Loucy (cell line): Measurements from ENCODE around the gene PAK4.

Experiments used
- H2AFZ ChIP-seq: fragments of 200-600 bp; sonication (generic); 2 replicates; pipeline ENCODE4 v1.6.0; 2016; ENCODE audit warnings: antibody characterized with exemption, mild to moderate bottlenecking, low read length, moderate library complexity
- H3F3A ChIP-seq: fragments of 200-600 bp; 2 replicates; pipeline ENCODE4 v1.6.0; 2016; ENCODE audit warnings: antibody characterized with exemption, low read depth, mild to moderate bottlenecking
- H3K27me3 ChIP-seq: fragments of 200-600 bp; sonication (generic); 2 replicates; pipeline ENCODE4 v1.6.1; 2014; ENCODE audit warnings: low read length, mild to moderate bottlenecking; ENCODE audit not compliant: insufficient read depth, poor library complexity, severe bottlenecking
- H3K36me3 ChIP-seq: fragments of 200-600 bp; sonication (generic); 2 replicates; pipeline ENCODE4 v1.6.1; 2016; ENCODE audit warnings: low read length; ENCODE audit not compliant: insufficient read depth
- H3K4me1 ChIP-seq: fragments of 200-600 bp; sonication (generic); 2 replicates; pipeline ENCODE4 v1.5.1; 2014; ENCODE audit warnings: low read length, mild to moderate bottlenecking; ENCODE audit not compliant: insufficient read depth, poor library complexity, severe bottlenecking
- H3K4me2 ChIP-seq: fragments of 200-600 bp; sonication (generic); 2 replicates; pipeline ENCODE4 v1.6.0; 2014; ENCODE audit warnings: antibody characterized with exemption, low read length, low read depth, mild to moderate bottlenecking; ENCODE audit not compliant: poor library complexity, severe bottlenecking
- H3K4me3 ChIP-seq: fragments of 200-600 bp; sonication (generic); 2 replicates; pipeline ENCODE4 v1.5.1; 2014; ENCODE audit warnings: low read length, mild to moderate bottlenecking, mixed read lengths; ENCODE audit not compliant: poor library complexity, severe bottlenecking
- H3K79me2 ChIP-seq: fragments of 200-600 bp; sonication (generic); 2 replicates; pipeline ENCODE4 v1.6.1; 2014; ENCODE audit warnings: low read length; ENCODE audit not compliant: insufficient read depth
- H3K9ac ChIP-seq: fragments of 200-600 bp; sonication (generic); 2 replicates; pipeline ENCODE4 v1.6.0; 2014; ENCODE audit warnings: mild to moderate bottlenecking, low read depth, low read length, moderate library complexity; ENCODE audit not compliant: poor library complexity, severe bottlenecking
- H3K9me2 ChIP-seq: fragments of 200-600 bp; sonication (generic); replicated peaks from 2 replicates; pipeline ENCODE4 v1.6.1; 2016; ENCODE audit warnings: low read depth, low read length, mixed read lengths
- H3K9me3 ChIP-seq: fragments of 200-600 bp; sonication (generic); 2 replicates; pipeline ENCODE4 v1.6.1; 2014; ENCODE audit warnings: mild to moderate bottlenecking, antibody characterized with exemption, low read length, low read depth; ENCODE audit not compliant: insufficient read depth
- H4K20me1 ChIP-seq: fragments of 200-600 bp; sonication (generic); 2 replicates; pipeline ENCODE4 v1.6.0; 2014; ENCODE audit warnings: antibody characterized with exemption, low read length, mild to moderate bottlenecking; ENCODE audit not compliant: insufficient read depth, poor library complexity, severe bottlenecking
- EZH2phosphoT487 ChIP-seq: fragments of 200-600 bp; IDR thresholded peaks from 2 replicates; pipeline ENCODE4 v1.6.1; 2018; ENCODE audit warnings: antibody characterized with exemption, mild to moderate bottlenecking, moderate library complexity, borderline replicate concordance
- TF ChIP-seq, protein P1 (sequence below): fragments of 200-600 bp; sonication (generic); conservative IDR thresholded peaks from 2 replicates; pipeline ENCODE4 v1.5.1; 2014; ENCODE audit warnings: mild to moderate bottlenecking, antibody characterized with exemption, low read length

Gene PAK4

DNA sequence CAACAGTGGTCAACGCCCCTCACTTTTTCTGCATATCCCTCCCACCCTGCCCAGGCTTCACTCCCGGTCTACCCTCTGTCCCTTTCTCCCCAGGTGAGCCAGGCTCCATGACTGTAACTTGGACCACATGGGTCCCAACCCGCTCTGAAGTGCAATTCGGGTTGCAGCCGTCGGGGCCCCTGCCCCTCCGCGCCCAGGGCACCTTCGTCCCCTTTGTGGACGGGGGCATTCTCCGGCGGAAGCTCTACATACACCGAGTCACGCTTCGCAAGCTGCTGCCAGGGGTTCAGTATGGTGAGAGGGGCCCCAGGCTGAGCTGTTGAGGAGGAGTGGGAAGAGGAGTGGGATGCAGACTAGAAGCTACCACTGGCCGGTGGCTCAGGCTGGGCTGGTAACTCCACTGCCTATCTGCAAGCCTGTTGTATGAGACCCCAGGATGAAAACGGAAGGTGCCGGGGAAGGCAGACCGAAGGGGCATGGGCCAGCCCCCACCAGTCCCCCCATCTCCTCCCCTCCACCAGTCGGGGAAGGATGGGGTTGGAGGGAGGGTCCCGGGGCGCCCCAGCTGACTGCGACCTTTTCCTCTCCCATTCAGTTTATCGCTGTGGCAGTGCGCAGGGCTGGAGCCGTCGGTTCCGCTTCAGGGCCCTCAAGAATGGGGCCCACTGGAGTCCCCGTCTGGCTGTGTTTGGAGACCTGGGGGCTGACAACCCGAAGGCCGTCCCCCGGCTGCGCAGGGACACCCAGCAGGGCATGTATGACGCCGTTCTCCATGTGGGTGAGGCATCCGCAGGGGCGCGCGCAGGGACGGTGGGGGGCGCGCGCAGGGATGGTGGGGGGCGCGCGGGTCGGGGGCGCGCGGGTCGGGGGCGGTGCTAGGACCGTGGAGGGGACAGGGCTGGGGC lies 27.0 kb upstream of the PAK4 start:
- no peaks in the 10 kb centered on the region for H3K27me3 ChIP-seq
- no peak overlapping the region for H3K4me2 ChIP-seq
- no peaks in the 10 kb centered on the region for H3K9me3 ChIP-seq
- no peaks in the 10 kb centered on the region for H3K4me1 ChIP-seq
- no peaks in the 10 kb centered on the region for H3F3A ChIP-seq
- H3K36me3 ChIP-seq, result no peaks in the 10 kb centered on the region
- no peak overlapping the region for H2AFZ ChIP-seq
- TF ChIP-seq, protein P1, sequence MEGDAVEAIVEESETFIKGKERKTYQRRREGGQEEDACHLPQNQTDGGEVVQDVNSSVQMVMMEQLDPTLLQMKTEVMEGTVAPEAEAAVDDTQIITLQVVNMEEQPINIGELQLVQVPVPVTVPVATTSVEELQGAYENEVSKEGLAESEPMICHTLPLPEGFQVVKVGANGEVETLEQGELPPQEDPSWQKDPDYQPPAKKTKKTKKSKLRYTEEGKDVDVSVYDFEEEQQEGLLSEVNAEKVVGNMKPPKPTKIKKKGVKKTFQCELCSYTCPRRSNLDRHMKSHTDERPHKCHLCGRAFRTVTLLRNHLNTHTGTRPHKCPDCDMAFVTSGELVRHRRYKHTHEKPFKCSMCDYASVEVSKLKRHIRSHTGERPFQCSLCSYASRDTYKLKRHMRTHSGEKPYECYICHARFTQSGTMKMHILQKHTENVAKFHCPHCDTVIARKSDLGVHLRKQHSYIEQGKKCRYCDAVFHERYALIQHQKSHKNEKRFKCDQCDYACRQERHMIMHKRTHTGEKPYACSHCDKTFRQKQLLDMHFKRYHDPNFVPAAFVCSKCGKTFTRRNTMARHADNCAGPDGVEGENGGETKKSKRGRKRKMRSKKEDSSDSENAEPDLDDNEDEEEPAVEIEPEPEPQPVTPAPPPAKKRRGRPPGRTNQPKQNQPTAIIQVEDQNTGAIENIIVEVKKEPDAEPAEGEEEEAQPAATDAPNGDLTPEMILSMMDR, result no peak
- no peak for TF ChIP-seq EZH2phosphoT487
- H3K9ac ChIP-seq, result no peak overlapping the region
- H3K79me2 ChIP-seq, result no peaks in the 10 kb centered on the region
- H3K9me2 ChIP-seq, result no peaks in the 10 kb centered on the region
- H4K20me1 ChIP-seq, result no peaks in the 10 kb centered on the region
- H3K4me3 ChIP-seq, result no peak overlapping the region

DNA sequence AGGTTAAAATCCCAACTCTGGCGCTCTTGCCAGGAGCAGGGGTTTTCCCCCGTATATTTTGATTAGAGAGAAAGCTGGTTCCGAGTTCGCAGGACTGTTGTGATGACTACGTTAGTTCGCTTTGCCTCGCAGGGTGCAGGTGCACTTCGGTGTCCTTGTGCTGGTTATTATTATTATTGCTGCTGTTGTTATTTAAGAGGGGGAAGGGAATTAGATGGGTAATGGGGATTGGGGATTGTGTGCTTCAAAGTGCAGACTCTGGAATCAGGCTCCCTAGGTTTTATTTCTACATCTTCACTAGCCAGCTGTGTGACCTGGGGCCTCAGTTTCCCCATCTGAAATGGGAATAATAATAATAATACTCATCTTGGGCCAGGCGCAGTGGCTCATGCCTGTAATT lies 26.2 kb upstream of the PAK4 start:
- Histone ChIP-seq H3F3A (no peaks in the 10 kb centered on the region), H3K9me3 (no peaks in the 10 kb centered on the region), H3K9me2 (no peaks in the 10 kb centered on the region), H3K4me2 (no peak overlapping the region), H3K27me3 (no peaks in the 10 kb centered on the region), H3K9ac (no peak overlapping the region), H3K4me3 (no peak overlapping the region), H3K4me1 (no peaks in the 10 kb centered on the region), H3K79me2 (no peaks in the 10 kb centered on the region), H3K36me3 (no peaks in the 10 kb centered on the region), H2AFZ (no peak overlapping the region), H4K20me1 (no peaks in the 10 kb centered on the region)
- TF ChIP-seq, protein P1, result no peak
- TF ChIP-seq EZH2phosphoT487, result no peak

DNA sequence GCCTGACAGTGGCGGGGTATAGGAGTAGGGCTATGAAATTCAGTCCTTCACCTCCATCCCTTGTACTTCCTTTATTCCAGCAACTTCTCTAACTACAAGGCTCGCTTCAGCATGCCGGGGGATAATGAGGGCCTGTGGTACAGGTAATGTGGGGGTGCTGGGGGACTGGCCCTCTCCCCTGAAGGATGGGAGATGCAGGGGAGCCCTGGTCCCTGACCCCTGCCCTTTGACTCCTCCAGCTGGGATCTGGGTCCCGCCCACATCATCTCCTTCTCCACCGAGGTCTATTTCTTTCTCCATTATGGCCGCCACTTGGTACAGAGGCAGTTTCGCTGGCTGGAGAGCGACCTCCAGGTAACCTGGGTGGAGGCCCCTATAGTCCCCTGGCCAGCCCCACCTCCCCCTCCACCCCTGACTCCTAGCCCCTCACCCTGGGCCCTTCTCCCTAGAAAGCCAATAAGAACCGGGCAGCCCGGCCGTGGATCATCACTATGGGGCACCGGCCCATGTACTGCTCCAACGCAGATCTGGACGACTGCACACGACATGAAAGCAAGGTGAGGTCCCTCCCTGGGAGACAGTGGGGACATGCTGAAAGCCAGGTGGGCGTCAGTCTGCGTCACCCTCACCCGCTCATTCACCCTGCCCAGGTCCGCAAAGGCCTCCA lies 25.0 kb upstream of the PAK4 start:
- H3K9me2 ChIP-seq, result no peaks in the 10 kb centered on the region
- H3K79me2 ChIP-seq, result no peaks in the 10 kb centered on the region
- no peaks in the 10 kb centered on the region for H3F3A ChIP-seq
- no peak overlapping the region for H3K4me2 ChIP-seq
- no peaks in the 10 kb centered on the region for H4K20me1 ChIP-seq
- H3K36me3 ChIP-seq, result no peaks in the 10 kb centered on the region
- H3K4me3 ChIP-seq, result no peak overlapping the region
- no peaks in the 10 kb centered on the region for H3K4me1 ChIP-seq
- no peaks in the 10 kb centered on the region for H3K9me3 ChIP-seq
- no peak overlapping the region for H2AFZ ChIP-seq
- no peak overlapping the region for H3K9ac ChIP-seq
- TF ChIP-seq, protein P1, result no peak
- no peak for TF ChIP-seq EZH2phosphoT487
- no peaks in the 10 kb centered on the region for H3K27me3 ChIP-seq
